Endothelial cell of umbilical vein (primary cell): ENCODE data around the gene LRRK1. TPM values are rescaled to one million over a fixed set of nuclear protein-coding genes. Genes with fewer than 3 reads are reported as not detected.

Experiments
- BruUV-seq: library from RNA; stranded (reverse); fragments of 400-500 nt; replicated peaks from 2 replicates; lab custom pipeline; 2021; lab: Mats Ljungman, UMichigan
- CTCF ChIA-PET: fragments of 300-600, 350-600 bp; sonication (Branson Sonifier 250); formaldehyde crosslinking; loops from one replicate; lab custom pipeline; 2021; ENCODE audit warnings: antibody characterized with exemption, inconsistent platforms; lab: Charles Lee
- POLR2A ChIA-PET: fragments of 300-600, 350-600 bp; sonication (Branson Sonifier 250); formaldehyde crosslinking; loops from one replicate; lab custom pipeline; 2021; ENCODE audit warnings: antibody characterized with exemption, inconsistent platforms; lab: Charles Lee
- DNase-seq: peaks from one replicate; pipeline ENCODE4 v3.0.0-alpha.2; 2011; ENCODE audit warnings: low read depth, low spot score
- FAIRE-seq: peaks from 2 replicates; lab custom pipeline; 2011; peaks lifted over from hg19 to GRCh38; lab: Jason Lieb, UNC
- H2AFZ ChIP-seq: 2 replicates; pipeline ENCODE4 v1.6.0; 2012; ENCODE audit warnings: low read depth, low read length, control low read depth, inconsistent platforms
- H3K27ac ChIP-seq: 2 replicates; pipeline ENCODE4 v1.5.1; 2011; ENCODE audit warnings: low read depth, mild to moderate bottlenecking, control low read depth, low read length, moderate library complexity; ENCODE audit not compliant: insufficient read depth
- H3K27me3 ChIP-seq, 2 experiments: 2 replicates each; pipeline versions ENCODE4 v1.6.0 to v1.6.1; 2011; ENCODE audit warnings: low read length in 2 of 2, mixed read lengths in 1 of 2; ENCODE audit not compliant: control insufficient read depth in 2 of 2, insufficient read depth in 2 of 2
- H3K36me3 ChIP-seq, 2 experiments: 2 replicates in 1 of 2; 3 replicates in 1 of 2; pipeline ENCODE4 v1.5.1; 2011; ENCODE audit warnings: low read length in 2 of 2, mild to moderate bottlenecking in 1 of 2, moderate library complexity in 1 of 2; ENCODE audit not compliant: control insufficient read depth in 2 of 2, insufficient read depth in 2 of 2; ENCODE audit errors: extremely low read depth in 1 of 2
- H3K4me1 ChIP-seq: 3 replicates; pipeline ENCODE4 v1.5.1; 2011; ENCODE audit warnings: mild to moderate bottlenecking, low read length; ENCODE audit not compliant: control insufficient read depth, insufficient read depth; ENCODE audit errors: extremely low read depth
- H3K4me2 ChIP-seq: 2 replicates; pipeline ENCODE4 v1.6.1; 2011; ENCODE audit warnings: low read length, control low read depth, mixed read lengths; ENCODE audit not compliant: insufficient read depth
- H3K4me3 ChIP-seq, 3 experiments: fragments of 200-600 bp in 1 of 3; sonication (generic), shearing (Covaris generic) in 1 of 3; replicated peaks in 1 of 3; 2 replicates each; pipeline ENCODE4 v1.5.1; 2011 to 2016; ENCODE audit warnings: control low read depth in 3 of 3, low read length in 3 of 3, mild to moderate bottlenecking in 2 of 3, inconsistent platforms in 1 of 3, low read depth in 1 of 3, moderate library complexity in 1 of 3; ENCODE audit not compliant: insufficient read depth in 1 of 3
- H3K79me2 ChIP-seq: 2 replicates; pipeline ENCODE4 v1.6.0; 2012; ENCODE audit warnings: low read length, inconsistent platforms; ENCODE audit not compliant: control insufficient read depth, insufficient read depth
- H3K9ac ChIP-seq: replicated peaks from 2 replicates; pipeline ENCODE3; 2011; ENCODE audit warnings: low read length, control low read depth; ENCODE audit not compliant: insufficient read depth; ENCODE audit errors: extremely low read depth
- H3K9me1 ChIP-seq: replicated peaks from 3 replicates; pipeline ENCODE4 v1.6.0; 2011; ENCODE audit warnings: mild to moderate bottlenecking, low read length; ENCODE audit not compliant: control insufficient read depth, insufficient read depth; ENCODE audit errors: extremely low read depth
- H3K9me3 ChIP-seq: replicated peaks from 2 replicates; pipeline ENCODE4 v1.5.1; 2012; ENCODE audit warnings: low read length, inconsistent platforms; ENCODE audit not compliant: control insufficient read depth, insufficient read depth
- H4K20me1 ChIP-seq: replicated peaks from 2 replicates; pipeline ENCODE3; 2011; ENCODE audit warnings: mild to moderate bottlenecking, low read length; ENCODE audit not compliant: control insufficient read depth, insufficient read depth; ENCODE audit errors: extremely low read depth
- EZH2 ChIP-seq: IDR thresholded peaks from 2 replicates; pipeline ENCODE4 v1.6.1; 2012; ENCODE audit warnings: borderline replicate concordance, low read depth, mild to moderate bottlenecking, moderate library complexity, low read length, inconsistent platforms; ENCODE audit not compliant: severe bottlenecking
- FOS ChIP-seq: IDR thresholded peaks from 2 replicates; pipeline ENCODE4 v1.6.1; 2011; ENCODE audit warnings: mild to moderate bottlenecking, low read length, moderate library complexity, borderline replicate concordance; ENCODE audit not compliant: insufficient read depth
- GATA2 ChIP-seq: IDR thresholded peaks from 2 replicates; pipeline ENCODE4 v1.7.0; 2011; ENCODE audit warnings: low read depth, mild to moderate bottlenecking, moderate library complexity, mixed read lengths, low read length; ENCODE audit not compliant: insufficient read length, insufficient read depth
- JUN ChIP-seq: IDR thresholded peaks from 2 replicates; pipeline ENCODE4 v1.6.1; 2011; ENCODE audit warnings: borderline replicate concordance, low read depth; ENCODE audit not compliant: insufficient read length, insufficient read depth
- MAX ChIP-seq: IDR thresholded peaks from 2 replicates; pipeline ENCODE4 v1.6.1; 2011; ENCODE audit not compliant: insufficient read depth, insufficient read length
- MYC ChIP-seq: IDR thresholded peaks from one replicate; pipeline ENCODE4 v1.6.1; 2011; ENCODE audit warnings: mild to moderate bottlenecking, low read depth, low read length
- POLR2A ChIP-seq: IDR thresholded peaks from 2 replicates; pipeline ENCODE4 v1.6.1; 2012; ENCODE audit warnings: low read depth, mild to moderate bottlenecking, control low read depth, low read length
- POLR2AphosphoS5 ChIP-seq: IDR thresholded peaks from 2 replicates; pipeline ENCODE4 v1.6.1; 2012; ENCODE audit warnings: low read depth, mild to moderate bottlenecking, control low read depth, low read length, moderate library complexity; ENCODE audit not compliant: insufficient read depth
- dilution Hi-C: fragments of 300-500 bp; cut with MboI; formaldehyde crosslinking; loops from one replicate; pipeline ENCODE4 v1.15.0; 2019; ENCODE audit warnings: low sequenced_read_pairs; ENCODE audit not compliant: extremely low pct_ligation_motif_present
- intact Hi-C: fragments of 100-400 bp; cut with micrococcal nuclease; formaldehyde crosslinking; loops from one replicate; pipeline ENCODE4 v1.10.0; 2022
- polyA plus RNA-seq, 4 experiments: library from polyadenylated mRNA; depleted of rRNA in 3 of 4; stranded (reverse) in 3 of 4; unstranded in 1 of 4; fragments of >200 nt; gene quantifications; 2 replicates each; pipeline versions ENCODE4 v1.2.1 to v1.2.3, GENCODE V29; 2011 to 2012; ENCODE audit warnings: missing spikeins in 1 of 4
- total RNA-seq: library from RNA; stranded (reverse); gene quantifications from 2 replicates; pipeline ENCODE4 v1.2.3, GENCODE V29; 2021
- TF ChIP-seq, protein P1 (sequence below), 2 donors: IDR thresholded peaks; 1 replicate in 1 of 2; 2 replicates in 1 of 2; pipeline ENCODE4 v1.5.1; 2011; ENCODE audit warnings: low read length in 2 of 2, mild to moderate bottlenecking in 2 of 2, moderate library complexity in 2 of 2, control low read depth in 1 of 2, inconsistent platforms in 1 of 2, low read depth in 1 of 2; ENCODE audit not compliant: insufficient read depth in 1 of 2; ENCODE audit errors: extremely low read depth in 1 of 2

The LRRK1 gene
- total and polyA plus RNA-seq, 2 donors (not counting 3 experiments of a cell fraction or from before 2014, with no cell fraction given) = 11.0 to 22.1 TPM

DNA sequence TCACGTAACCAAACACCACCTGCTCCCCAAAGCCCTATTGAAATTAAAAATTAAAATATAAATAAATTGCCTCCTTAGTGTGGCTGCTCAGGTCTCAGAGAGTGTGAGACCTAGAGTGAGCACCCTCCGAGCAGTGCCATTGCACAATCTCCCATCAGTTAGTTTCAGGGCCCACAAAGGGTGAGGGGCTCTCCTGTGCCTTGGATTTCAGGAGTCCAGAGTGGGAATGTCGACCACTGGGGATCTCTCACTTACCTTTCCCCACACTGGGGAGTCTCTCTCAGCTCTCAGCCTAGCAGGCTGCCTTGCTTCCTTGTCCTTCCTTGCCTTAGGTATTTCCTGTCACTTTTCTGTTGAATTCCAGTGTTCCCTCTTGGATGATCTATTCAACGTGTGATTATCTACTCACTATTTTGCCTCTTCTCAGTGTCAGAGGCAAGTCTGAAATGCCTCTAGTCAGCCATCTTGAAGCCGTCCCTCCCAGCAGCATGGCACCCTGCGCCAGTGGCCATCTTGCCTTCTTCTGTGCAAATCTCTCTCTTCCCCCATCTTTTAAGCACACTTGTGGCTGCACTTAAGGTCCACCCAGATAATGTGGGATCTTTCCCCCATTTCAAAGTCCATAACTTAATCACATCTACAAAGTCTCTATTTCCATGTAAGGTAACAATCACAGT lies 119.3 kb downstream of the LRRK1 start:
- H3K9me3 ChIP-seq = no peaks in the 10 kb centered on the region
- no peak for TF ChIP-seq POLR2AphosphoS5
- TF ChIP-seq MAX = no peak
- no peak for TF ChIP-seq POLR2A
- FAIRE-seq = no peak
- no peaks in the 10 kb centered on the region for H3K9me1 ChIP-seq
- intact Hi-C loops = no loop called here
- no peak for DNase-seq
- no peaks in the 10 kb centered on the region for H4K20me1 ChIP-seq
- dilution Hi-C loops = no loop called here
- H3K27ac ChIP-seq = no peak overlapping the region
- ChIA-PET CTCF (no interaction called here), POLR2A (no interaction called here)
- H3K36me3 ChIP-seq = no peaks in the 10 kb centered on the region
- H3K79me2 ChIP-seq = no peaks in the 10 kb centered on the region
- no peaks in the 10 kb centered on the region for H3K27me3 ChIP-seq
- H2AFZ ChIP-seq = no peak overlapping the region
- no TSS peak for BruUV-seq
- H3K4me1 ChIP-seq = no peaks in the 10 kb centered on the region
- H3K4me3 ChIP-seq = no peak overlapping the region
- no peak overlapping the region for H3K4me2 ChIP-seq
- H3K9ac ChIP-seq = no peak overlapping the region

- Histone ChIP-seq H3K36me3 (peaks cover 0 to 3% of the 10 kb centered on the region in 2 experiments), H2AFZ (no peak overlapping the region), H3K4me3 (no peak overlapping the region), H3K79me2 (no peaks in the 10 kb centered on the region), H3K4me1 (no peaks in the 10 kb centered on the region), H4K20me1 (no peaks in the 10 kb centered on the region), H3K9ac (no peak overlapping the region), H3K4me2 (no peak overlapping the region), H3K27me3 (no peaks in the 10 kb centered on the region), H3K9me1 (no peaks in the 10 kb centered on the region), H3K27ac (no peak overlapping the region), H3K9me3 (no peaks in the 10 kb centered on the region)
- ChIA-PET POLR2A (no interaction called here), CTCF (no interaction called here)
- no TSS peak for BruUV-seq
- no peak for FAIRE-seq
- dilution Hi-C loops = no loop called here
- intact Hi-C loops = no loop called here
- TF ChIP-seq, protein P1, sequence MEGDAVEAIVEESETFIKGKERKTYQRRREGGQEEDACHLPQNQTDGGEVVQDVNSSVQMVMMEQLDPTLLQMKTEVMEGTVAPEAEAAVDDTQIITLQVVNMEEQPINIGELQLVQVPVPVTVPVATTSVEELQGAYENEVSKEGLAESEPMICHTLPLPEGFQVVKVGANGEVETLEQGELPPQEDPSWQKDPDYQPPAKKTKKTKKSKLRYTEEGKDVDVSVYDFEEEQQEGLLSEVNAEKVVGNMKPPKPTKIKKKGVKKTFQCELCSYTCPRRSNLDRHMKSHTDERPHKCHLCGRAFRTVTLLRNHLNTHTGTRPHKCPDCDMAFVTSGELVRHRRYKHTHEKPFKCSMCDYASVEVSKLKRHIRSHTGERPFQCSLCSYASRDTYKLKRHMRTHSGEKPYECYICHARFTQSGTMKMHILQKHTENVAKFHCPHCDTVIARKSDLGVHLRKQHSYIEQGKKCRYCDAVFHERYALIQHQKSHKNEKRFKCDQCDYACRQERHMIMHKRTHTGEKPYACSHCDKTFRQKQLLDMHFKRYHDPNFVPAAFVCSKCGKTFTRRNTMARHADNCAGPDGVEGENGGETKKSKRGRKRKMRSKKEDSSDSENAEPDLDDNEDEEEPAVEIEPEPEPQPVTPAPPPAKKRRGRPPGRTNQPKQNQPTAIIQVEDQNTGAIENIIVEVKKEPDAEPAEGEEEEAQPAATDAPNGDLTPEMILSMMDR (IDR thresholded peaks at IDR 0.05; ENCODE audit: extremely low read depth in 1 of 2, insufficient read depth in 1 of 2, low read depth in 1 of 2, low read length in 2 of 2) = no peak
- TF ChIP-seq POLR2AphosphoS5 (no peak), MAX (no peak), FOS (no peak), GATA2 (no peak), MYC (no peak), EZH2 (no peak), JUN (no peak), POLR2A (no peak)
- DNase-seq = peak; percentile 21
Observed at GRCh38 chr15:101039461-101039860, 120.3 kb downstream of the LRRK1 start.
